IMR-90 (cell line): ENCODE data around the gene ULBP1.
"Not testable (repeated sequence)": the region's sequence is repeated elsewhere in the genome, so short reads cannot be mapped to it uniquely, and the experiment has no call there.

Experiments used
- CEBPB ChIP-seq: IDR thresholded peaks from 2 replicates; pipeline ENCODE4 v1.6.1; 2012; ENCODE audit warnings: low read depth, low read length, improper control_type of control experiment
- CHD1 ChIP-seq: IDR thresholded peaks from 2 replicates; pipeline ENCODE4 v1.6.1; 2012; ENCODE audit warnings: low read depth, low read length, improper control_type of control experiment
- CTCF ChIP-seq: conservative IDR thresholded peaks from 2 replicates; pipeline ENCODE4 v1.5.1; 2012; ENCODE audit warnings: mild to moderate bottlenecking, low read depth, low read length, improper control_type of control experiment
- ELK1 ChIP-seq: fragments of 150-350 bp; IDR thresholded peaks from 2 replicates; pipeline ENCODE4 v1.6.1; 2016; ENCODE audit warnings: low read depth, mild to moderate bottlenecking, low read length, moderate library complexity, borderline replicate concordance
- FOS ChIP-seq: fragments of 150-350 bp; IDR thresholded peaks from 2 replicates; pipeline ENCODE4 v1.6.1; 2016; ENCODE audit warnings: low read depth, low read length
- POLR2A ChIP-seq: IDR thresholded peaks from 2 replicates; pipeline ENCODE4 v1.6.1; 2012; ENCODE audit warnings: mild to moderate bottlenecking, low read depth, low read length
- RCOR1 ChIP-seq: IDR thresholded peaks from 2 replicates; pipeline ENCODE4 v1.6.1; 2012; ENCODE audit warnings: mild to moderate bottlenecking, low read length, improper control_type of control experiment; ENCODE audit not compliant: insufficient replicate concordance
- RFX5 ChIP-seq: IDR thresholded peaks from 2 replicates; pipeline ENCODE4 v1.8.0; 2012; ENCODE audit warnings: low read depth, mild to moderate bottlenecking, low read length, moderate library complexity
- USF2 ChIP-seq: fragments of 150-350 bp; IDR thresholded peaks from 2 replicates; pipeline ENCODE4 v1.6.1; 2017; ENCODE audit warnings: mild to moderate bottlenecking, antibody characterized with exemption, low read length, low read depth

GRCh38 chr6:149955654-149956317 is 8.0 kb upstream of the ULBP1 start:
- TF ChIP-seq ELK1, POLR2A, CTCF, RFX5, FOS, CHD1, CEBPB, RCOR1, USF2: not testable (repeated sequence)
